PC-3 (cell line): Measurements from ENCODE around the gene KCNC1. TPM values are rescaled to one million over a fixed set of nuclear protein-coding genes. Genes with fewer than 3 reads are reported as not detected.

Source experiments
- ATAC-seq: fragments of 200-7000 bp; cut with Tn5 transposase; 2 replicates; pipeline ENCODE4 v1.9.1; 2020; ENCODE audit warnings: mild to moderate bottlenecking, moderate library complexity
- BruUV-seq: library from RNA; stranded (reverse); fragments of 400-500 nt; replicated peaks from 2 replicates; lab custom pipeline; 2021; lab: Mats Ljungman, UMichigan
- CTCF ChIA-PET: fragments of 300-600 bp; sonication (Branson Sonifier 250); formaldehyde crosslinking; loops from one replicate; lab custom pipeline; 2022; ENCODE audit warnings: antibody characterized with exemption; lab: Charles Lee
- POLR2A ChIA-PET: fragments of 300-600 bp; sonication (Branson Sonifier 250); formaldehyde crosslinking; loops from one replicate; lab custom pipeline; 2022; ENCODE audit warnings: antibody characterized with exemption; ENCODE audit not compliant: unreplicated experiment; lab: Charles Lee
- DNase-seq: peaks from one replicate; pipeline ENCODE4 v3.0.0-alpha.2; 2015
- H2AFZ ChIP-seq: fragments of 300-600 bp; sonication (generic); 2 replicates; pipeline ENCODE4 v1.6.0; 2016; ENCODE audit warnings: antibody characterized with exemption, low read length
- H3F3A ChIP-seq: fragments of 300-600 bp; sonication (generic); one replicate; pipeline ENCODE4 v1.6.0; 2017; ENCODE audit warnings: antibody characterized with exemption, low read length, control low read depth, mild to moderate bottlenecking; ENCODE audit not compliant: unreplicated experiment
- H3K27ac ChIP-seq: fragments of 300-600 bp; sonication (generic); 2 replicates; pipeline ENCODE4 v1.5.1; 2016; ENCODE audit warnings: mild to moderate bottlenecking, low read length
- H3K27me3 ChIP-seq: fragments of 300-600 bp; sonication (generic); 2 replicates; pipeline ENCODE4 v1.6.1; 2016; ENCODE audit warnings: low read length, mixed read lengths
- H3K36me3 ChIP-seq: fragments of 300-600 bp; sonication (generic); 2 replicates; pipeline ENCODE4 v1.6.1; 2016; ENCODE audit warnings: low read depth, mixed run types, low read length, mixed read lengths
- H3K4me1 ChIP-seq: fragments of 300-600 bp; sonication (generic); 2 replicates; pipeline ENCODE4 v1.5.1; 2016; ENCODE audit warnings: low read length; ENCODE audit not compliant: insufficient read depth
- H3K4me2 ChIP-seq: fragments of 300-600 bp; sonication (generic); 2 replicates; pipeline ENCODE4 v1.6.0; 2016; ENCODE audit warnings: low read length
- H3K4me3 ChIP-seq: fragments of 300-600 bp; sonication (generic); 2 replicates; pipeline ENCODE4 v1.5.1; 2016; ENCODE audit warnings: mild to moderate bottlenecking, low read length, mixed read lengths
- H3K79me2 ChIP-seq: fragments of 300-600 bp; sonication (generic); 2 replicates; pipeline ENCODE4 v1.6.1; 2017; ENCODE audit warnings: low read length, mixed read lengths
- H3K9ac ChIP-seq: fragments of 300-600 bp; sonication (generic); 2 replicates; pipeline ENCODE4 v1.6.0; 2016; ENCODE audit warnings: mild to moderate bottlenecking, low read length
- H3K9me2 ChIP-seq: fragments of 300-600 bp; sonication (generic); replicated peaks from 2 replicates; pipeline ENCODE4 v1.6.1; 2016; ENCODE audit warnings: mixed run types, low read length, mixed read lengths
- H3K9me3 ChIP-seq: fragments of 300-600 bp; sonication (generic); 2 replicates; pipeline ENCODE4 v1.6.1; 2016; ENCODE audit warnings: low read length, mixed read lengths
- H4K20me1 ChIP-seq: fragments of 300-600 bp; sonication (generic); 2 replicates; pipeline ENCODE4 v1.6.1; 2016; ENCODE audit warnings: low read length, mixed read lengths
- CTCF ChIP-seq: fragments of 300-600 bp; sonication (generic); conservative IDR thresholded peaks from 2 replicates; pipeline ENCODE4 v1.5.1; 2017; ENCODE audit warnings: antibody characterized with exemption, low read depth, mild to moderate bottlenecking, low read length
- EZH2 ChIP-seq: fragments of 300-600 bp; sonication (generic); IDR thresholded peaks from one replicate; pipeline ENCODE4 v1.6.1; 2017; ENCODE audit warnings: antibody characterized with exemption, mild to moderate bottlenecking, low read length; ENCODE audit not compliant: unreplicated experiment
- EZH2phosphoT487 ChIP-seq: fragments of 300-600 bp; sonication (generic); IDR thresholded peaks from 2 replicates; pipeline ENCODE4 v1.6.1; 2018; ENCODE audit warnings: mild to moderate bottlenecking, antibody characterized with exemption, low read length, borderline replicate concordance
- intact Hi-C: fragments of 100-400 bp; cut with micrococcal nuclease; formaldehyde crosslinking; loops from 2 replicates; pipeline ENCODE4 v1.9.0; 2023
- total RNA-seq: library from RNA; depleted of rRNA; stranded (reverse); fragments of >200 nt; gene quantifications from 2 replicates; pipeline ENCODE4 v1.2.3, GENCODE V29; 2014

Gene KCNC1
- total RNA-seq, 1 experiment from 2014 or later: not detected

GRCh38 chr11:17769218-17769617, 34.6 kb downstream of the KCNC1 start:
- Histone ChIP-seq H3K4me3 (no peak overlapping the region), H3K9me2 (no peaks in the 10 kb centered on the region), H2AFZ (no peak overlapping the region), H3K79me2 (no peaks in the 10 kb centered on the region), H3K9ac (no peak overlapping the region), H3K4me2 (no peak overlapping the region), H4K20me1 (no peaks in the 10 kb centered on the region), H3K27ac (no peak overlapping the region), H3F3A (no peaks in the 10 kb centered on the region), H3K9me3 (no peaks in the 10 kb centered on the region), H3K36me3 (no peaks in the 10 kb centered on the region), H3K27me3 (no peaks in the 10 kb centered on the region), H3K4me1 (no peaks in the 10 kb centered on the region)
- intact Hi-C loops: no loop called here
- BruUV-seq: no TSS peak
- CTCF ChIA-PET: interaction anchor here (0.5 to 0.8 kb wide), 2 partner anchors 32 to 170 kb away, joined by 3 read pairs; no protein-coding TSS in a partner anchor
- POLR2A ChIA-PET: no interaction called here
- TF ChIP-seq CTCF: no peak
- no peak for TF ChIP-seq EZH2
- TF ChIP-seq EZH2phosphoT487: no peak
- DNase-seq (no peak), ATAC-seq (no peak)

- Histone ChIP-seq H3K27me3 (no peaks in the 10 kb centered on the region), H2AFZ (no peak overlapping the region), H3F3A (no peaks in the 10 kb centered on the region), H3K4me1 (no peaks in the 10 kb centered on the region), H3K27ac (no peak overlapping the region), H4K20me1 (no peaks in the 10 kb centered on the region), H3K9ac (no peak overlapping the region), H3K4me2 (no peak overlapping the region), H3K36me3 (no peaks in the 10 kb centered on the region), H3K9me2 (no peaks in the 10 kb centered on the region), H3K4me3 (no peak overlapping the region), H3K9me3 (no peaks in the 10 kb centered on the region), H3K79me2 (no peaks in the 10 kb centered on the region)
- ChIA-PET CTCF (no interaction called here), POLR2A (no interaction called here)
- ATAC-seq: no peak
- no TSS peak for BruUV-seq
- TF ChIP-seq CTCF (peak; percentile 35; the same call in 1 of the 2 replicates), EZH2phosphoT487 (no peak)
- intact Hi-C loops: no loop called here
- no peak for DNase-seq
Observed at GRCh38 chr11:17770048-17770652, 35.6 kb downstream of the KCNC1 start.

GRCh38 chr11:17770917-17771316, 36.3 kb downstream of the KCNC1 start:
- intact Hi-C loops: no loop called here
- POLR2A ChIA-PET: no interaction called here

More at GRCh38 chr11:17770917-17771316, 36.3 kb downstream of the KCNC1 start:
- Histone ChIP-seq H3F3A (no peaks in the 10 kb centered on the region), H3K4me1 (no peaks in the 10 kb centered on the region), H3K9ac (no peak overlapping the region), H4K20me1 (no peaks in the 10 kb centered on the region), H3K36me3 (no peaks in the 10 kb centered on the region), H2AFZ (no peak overlapping the region), H3K27me3 (no peaks in the 10 kb centered on the region), H3K4me2 (no peak overlapping the region), H3K9me2 (no peaks in the 10 kb centered on the region), H3K79me2 (no peaks in the 10 kb centered on the region), H3K4me3 (no peak overlapping the region), H3K27ac (no peak overlapping the region), H3K9me3 (no peaks in the 10 kb centered on the region)
- CTCF ChIA-PET: no interaction called here
- ATAC-seq (peak; percentile 48), DNase-seq (no peak)
- TF ChIP-seq CTCF (peak; percentile 30), EZH2phosphoT487 (no peak), EZH2 (no peak)
- BruUV-seq: no TSS peak
